Thyroid gland (tissue), 4 donors: Measurements from ENCODE around the gene EXD2. TPM values are rescaled to one million over a fixed set of nuclear protein-coding genes. Genes with fewer than 3 reads are reported as not detected.

Experiments
- DNase-seq, 2 donors: peaks; one replicate each; pipeline ENCODE4 v3.0.0-alpha.2; 2019
- H3K27ac ChIP-seq, 3 donors: fragments of 200-600 bp; sonication (generic); 1 replicate in 2 of 3; 2 replicates in 1 of 3; pipeline ENCODE4 v1.5.1; 2016 to 2019; ENCODE audit warnings: mild to moderate bottlenecking in 1 of 3, moderate library complexity in 1 of 3
- H3K27me3 ChIP-seq: fragments of 200-600 bp; sonication (generic); one replicate; pipeline ENCODE4 v1.5.1; 2019
- H3K36me3 ChIP-seq, 2 donors: fragments of 200-600 bp; sonication (generic); one replicate each; pipeline ENCODE4 v1.5.1; 2016 to 2019
- H3K4me1 ChIP-seq, 2 donors: fragments of 200-600 bp; sonication (generic); one replicate each; pipeline ENCODE4 v1.5.1; 2017 to 2019
- H3K4me3 ChIP-seq, 3 donors: fragments of 200-600 bp; sonication (generic); replicated peaks in 1 of 3; 1 replicate in 2 of 3; 2 replicates in 1 of 3; pipeline ENCODE4 v1.5.1; 2016; ENCODE audit warnings: mild to moderate bottlenecking in 1 of 3
- H3K9me3 ChIP-seq: fragments of 200-600 bp; sonication (generic); one replicate; pipeline ENCODE4 v1.5.1; 2017
- CTCF ChIP-seq, 6 experiments: fragments of 200-600 bp in 3 of 6; fragments of 450-650 bp in 3 of 6; sonication (generic) in 3 of 6; IDR thresholded peaks; one replicate each; pipeline ENCODE4 v1.5.1; 2016 to 2019; ENCODE audit warnings: antibody characterized with exemption in 6 of 6, mild to moderate bottlenecking in 2 of 6, inconsistent platforms in 1 of 6, moderate library complexity in 1 of 6
- POLR2A ChIP-seq, 2 donors: fragments of 450-650 bp; IDR thresholded peaks; one replicate each; pipeline ENCODE4 v1.6.1; 2017; ENCODE audit warnings: antibody characterized with exemption in 2 of 2, mild to moderate bottlenecking in 2 of 2, moderate library complexity in 1 of 2
- WGBS, 2 donors: methylation state at CpG; one replicate each; pipeline ENCODE4 v1.1.5; 2017; 5-methylcytosine and 5-hydroxymethylcytosine counted together
- intact Hi-C: fragments of 100-400 bp; cut with DNase I; formaldehyde crosslinking; loops from one replicate; pipeline ENCODE4 v1.15.1; 2023
- total RNA-seq, 4 donors: library from RNA; depleted of rRNA; stranded (reverse); fragments of >200 nt; gene quantifications; one replicate each; pipeline ENCODE4 v1.2.3, GENCODE V29; 2016

EXD2 gene
- total RNA-seq, 4 donors from 2014 or later = 21.2 to 28.3 (median 25.2) TPM

- DNase-seq = no peak
- no peak overlapping the region for H3K4me3 ChIP-seq
- no peaks in the 10 kb centered on the region for H3K9me3 ChIP-seq
- H3K27me3 ChIP-seq = no peaks in the 10 kb centered on the region
- peaks cover 6 to 22% of the 10 kb centered on the region in 2 donors for H3K4me1 ChIP-seq
- intact Hi-C loops = no loop called here
- no peaks in the 10 kb centered on the region for H3K36me3 ChIP-seq
- no peak for TF ChIP-seq CTCF (IDR thresholded peaks at IDR 0.05)
- TF ChIP-seq POLR2A (IDR thresholded peaks at IDR 0.05) = no peak
- H3K27ac ChIP-seq = no peak overlapping the region
- 88 to 92% methylated on average over 3 of the region's 3 CpGs for WGBS, 2 donors
Observed at GRCh38 chr14:69262516-69262915, 71.2 kb downstream of the EXD2 start.

- Histone ChIP-seq H3K36me3 (no peaks in the 10 kb centered on the region), H3K4me3 (no peak overlapping the region), H3K27ac (peak overlapping the region in 1 of 3 donors; percentile 12), H3K27me3 (no peaks in the 10 kb centered on the region), H3K9me3 (no peaks in the 10 kb centered on the region), H3K4me1 (peaks cover 6 to 22% of the 10 kb centered on the region in 2 donors)
- WGBS, 2 donors = 79 to 81% methylated on average over 5 to 6 of the region's 6 CpGs
- peak; percentile 15 to 23 for DNase-seq
- intact Hi-C loops = no loop called here
- no peak for TF ChIP-seq CTCF (IDR thresholded peaks at IDR 0.05)
- TF ChIP-seq POLR2A (IDR thresholded peaks at IDR 0.05) = no peak
Observed at GRCh38 chr14:69263364-69263763, 72.1 kb downstream of the EXD2 start.

DNA sequence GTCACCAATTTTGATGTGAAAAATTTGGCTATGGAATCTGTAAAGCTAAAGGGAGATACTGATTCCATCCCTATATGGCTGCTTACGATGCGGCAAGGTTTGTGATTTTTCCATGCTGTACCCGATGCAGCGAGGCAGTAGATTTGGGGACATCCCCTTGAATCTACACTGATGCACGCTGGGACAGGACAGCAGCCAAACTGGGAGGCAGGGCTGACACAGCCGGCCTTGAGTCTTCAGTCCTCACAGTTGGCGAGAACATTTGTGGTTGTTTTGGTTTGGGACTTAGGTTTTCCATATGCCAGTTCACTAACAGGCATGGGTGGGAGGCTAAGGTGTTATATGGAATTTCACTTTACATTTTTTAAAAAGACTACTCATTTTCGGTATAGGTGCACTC, 72.5 kb downstream of the EXD2 start:
- 83 to 85% methylated on average over 4 to 8 of the region's 8 CpGs for WGBS, 2 donors
- Histone ChIP-seq H3K9me3 (no peaks in the 10 kb centered on the region), H3K27ac (peak overlapping the region in 1 of 3 donors; percentile 12), H3K4me3 (no peak overlapping the region), H3K4me1 (peaks cover 6 to 22% of the 10 kb centered on the region in 2 donors), H3K36me3 (no peaks in the 10 kb centered on the region), H3K27me3 (no peaks in the 10 kb centered on the region)
- intact Hi-C loops = no loop called here
- no peak for TF ChIP-seq POLR2A (IDR thresholded peaks at IDR 0.05)
- DNase-seq = no peak

DNA sequence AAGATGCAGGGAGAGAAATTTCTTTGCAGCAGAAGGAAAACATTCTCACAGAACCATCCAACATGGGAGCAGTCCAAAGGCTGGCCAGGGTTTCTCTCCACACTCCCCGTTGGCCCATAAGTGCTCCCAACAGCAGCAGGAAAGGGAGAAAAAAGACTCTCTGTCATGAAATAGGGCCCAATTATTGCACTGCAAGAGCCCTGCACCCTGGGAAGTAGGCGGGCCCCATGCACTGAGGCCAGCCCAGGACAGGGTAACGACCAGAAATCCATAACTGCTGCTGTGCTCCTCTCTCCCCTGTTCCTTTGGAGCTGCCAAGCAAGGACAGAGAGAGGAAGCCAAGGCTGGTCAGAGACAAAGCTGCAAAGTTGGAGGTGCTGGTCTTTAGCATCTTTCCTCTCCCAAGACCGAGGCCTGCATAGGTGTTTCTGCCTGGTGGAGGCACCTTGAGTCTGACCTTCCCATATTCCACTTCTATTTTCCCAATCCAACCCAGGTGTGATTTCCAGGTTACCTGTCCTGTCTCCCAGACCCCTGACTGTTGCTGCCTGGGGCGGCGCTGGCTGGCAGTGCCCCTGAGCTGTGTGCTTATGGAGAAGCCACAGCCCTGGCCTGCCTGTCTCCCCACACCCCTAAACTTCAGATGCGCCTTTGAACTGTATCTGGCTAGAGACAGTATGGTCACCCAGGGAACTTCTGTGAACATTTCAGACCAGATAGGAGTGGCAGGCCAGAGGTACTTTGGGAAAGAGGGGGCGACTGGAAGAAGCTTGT, 75.5 kb downstream of the EXD2 start:
- no peak for TF ChIP-seq CTCF (IDR thresholded peaks at IDR 0.05)
- no peak for TF ChIP-seq POLR2A (IDR thresholded peaks at IDR 0.05)
- H3K27me3 ChIP-seq = no peaks in the 10 kb centered on the region
- H3K4me3 ChIP-seq = no peak overlapping the region
- WGBS, 2 donors = 85 to 93% methylated on average over 8 of the region's 8 CpGs
- no peaks in the 10 kb centered on the region for H3K36me3 ChIP-seq
- DNase-seq = no peak
- H3K27ac ChIP-seq = no peak overlapping the region
- H3K4me1 ChIP-seq = peaks cover 0 to 2% of the 10 kb centered on the region in 2 donors
- intact Hi-C loops = no loop called here
- H3K9me3 ChIP-seq = no peaks in the 10 kb centered on the region

DNA sequence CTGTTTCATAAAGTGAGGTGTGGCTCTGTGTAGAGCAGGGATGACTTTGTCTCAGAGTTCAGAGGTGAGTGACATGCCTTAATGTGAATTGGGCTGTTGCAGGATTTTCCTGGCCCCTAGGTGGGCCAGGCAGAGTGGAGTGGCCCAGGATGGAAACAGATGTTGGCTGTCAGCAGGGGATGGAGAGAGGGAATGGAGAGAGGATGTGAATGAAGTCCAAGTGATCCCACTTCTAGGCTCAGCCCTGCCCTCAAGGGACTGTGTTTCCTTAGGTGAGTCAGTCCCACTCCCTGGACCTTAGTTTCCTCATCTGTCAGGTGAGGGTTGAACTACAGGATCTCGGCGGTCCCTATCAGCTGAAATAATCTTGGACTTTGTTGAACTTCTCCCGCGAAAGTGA, 76.2 kb downstream of the EXD2 start:
- no peak overlapping the region for H3K27ac ChIP-seq
- TF ChIP-seq POLR2A (IDR thresholded peaks at IDR 0.05) (no peak), CTCF (IDR thresholded peaks at IDR 0.05) (no peak)
- H3K4me1 ChIP-seq = no peaks in the 10 kb centered on the region
- no peaks in the 10 kb centered on the region for H3K9me3 ChIP-seq
- no peak overlapping the region for H3K4me3 ChIP-seq
- no peak for DNase-seq
- H3K27me3 ChIP-seq = no peaks in the 10 kb centered on the region
- H3K36me3 ChIP-seq = no peaks in the 10 kb centered on the region
- 90 to 94% methylated on average over 4 of the region's 4 CpGs for WGBS, 2 donors
- intact Hi-C loops = no loop called here
